Ovary (tissue), 3 donors: ENCODE results near the gene ARHGDIA.

Source experiments
- CTCF ChIP-seq, 3 donors: fragments of 450-650 bp in 2 of 3; fragments of 200-600 bp in 1 of 3; IDR thresholded peaks; one replicate each; pipeline versions ENCODE4 v1.5.1 to v1.8.0; 2016 to 2022; ENCODE audit warnings: antibody characterized with exemption in 3 of 3, mild to moderate bottlenecking in 1 of 3
- POLR2A ChIP-seq: fragments of 450-650 bp; IDR thresholded peaks from one replicate; pipeline ENCODE4 v1.6.1; 2017; ENCODE audit warnings: antibody characterized with exemption, mild to moderate bottlenecking, moderate library complexity
- donor health status: DM: no; HTN: no; CAD: no.

GRCh38 chr17:81822996-81823819 is 47.9 kb downstream of the ARHGDIA start:
- no peak for TF ChIP-seq CTCF (IDR thresholded peaks at IDR 0.05)
- no peak for TF ChIP-seq POLR2A
